NB4 (cell line): ENCODE data around the gene IL17RA.

Experiments
- POLR2A ChIP-seq: IDR thresholded peaks from 2 replicates; pipeline ENCODE4 v1.6.1; 2011; ENCODE audit warnings: mild to moderate bottlenecking; ENCODE audit not compliant: insufficient read length; ENCODE audit errors: extremely low read depth
- TF ChIP-seq, protein P1 (sequence below): IDR thresholded peaks from one replicate; pipeline ENCODE4 v1.5.1; 2012; ENCODE audit warnings: low read depth, low read length

DNA sequence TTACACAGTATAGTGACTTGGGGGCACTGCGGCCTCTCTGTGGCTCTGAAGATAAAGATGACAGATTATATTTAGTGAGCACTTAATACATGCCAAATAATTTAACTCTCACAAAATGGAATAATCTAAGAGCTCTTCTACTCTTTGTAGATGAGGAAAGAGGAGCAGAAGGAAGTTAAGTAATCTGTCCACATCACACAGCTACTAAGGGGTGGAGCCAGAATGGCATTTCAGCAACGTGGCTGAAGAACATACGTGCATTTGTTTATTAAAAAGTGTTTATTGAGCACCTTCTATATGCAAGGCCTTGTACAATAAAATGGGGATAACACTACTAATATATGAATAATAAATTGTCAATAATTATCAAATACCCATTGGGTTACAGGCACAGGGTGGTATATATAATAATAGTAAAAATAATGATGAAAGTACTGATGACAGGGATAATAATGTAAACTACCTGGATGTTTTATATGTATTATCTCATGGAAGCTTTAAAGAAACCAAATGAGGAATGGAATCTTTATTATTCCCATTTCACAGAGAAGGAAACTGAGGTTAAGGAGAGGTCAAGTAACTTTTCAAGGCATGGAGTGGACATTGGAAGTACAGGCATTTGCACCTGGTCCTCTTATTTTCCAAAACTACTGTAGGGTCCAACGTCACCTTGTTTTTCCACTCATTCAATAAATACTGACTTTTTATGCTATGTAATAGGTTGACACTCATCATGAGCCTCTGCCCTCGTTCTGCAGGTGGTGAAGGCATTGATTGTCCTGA lies 38.0 kb upstream of the IL17RA start:
- TF ChIP-seq, protein P1, sequence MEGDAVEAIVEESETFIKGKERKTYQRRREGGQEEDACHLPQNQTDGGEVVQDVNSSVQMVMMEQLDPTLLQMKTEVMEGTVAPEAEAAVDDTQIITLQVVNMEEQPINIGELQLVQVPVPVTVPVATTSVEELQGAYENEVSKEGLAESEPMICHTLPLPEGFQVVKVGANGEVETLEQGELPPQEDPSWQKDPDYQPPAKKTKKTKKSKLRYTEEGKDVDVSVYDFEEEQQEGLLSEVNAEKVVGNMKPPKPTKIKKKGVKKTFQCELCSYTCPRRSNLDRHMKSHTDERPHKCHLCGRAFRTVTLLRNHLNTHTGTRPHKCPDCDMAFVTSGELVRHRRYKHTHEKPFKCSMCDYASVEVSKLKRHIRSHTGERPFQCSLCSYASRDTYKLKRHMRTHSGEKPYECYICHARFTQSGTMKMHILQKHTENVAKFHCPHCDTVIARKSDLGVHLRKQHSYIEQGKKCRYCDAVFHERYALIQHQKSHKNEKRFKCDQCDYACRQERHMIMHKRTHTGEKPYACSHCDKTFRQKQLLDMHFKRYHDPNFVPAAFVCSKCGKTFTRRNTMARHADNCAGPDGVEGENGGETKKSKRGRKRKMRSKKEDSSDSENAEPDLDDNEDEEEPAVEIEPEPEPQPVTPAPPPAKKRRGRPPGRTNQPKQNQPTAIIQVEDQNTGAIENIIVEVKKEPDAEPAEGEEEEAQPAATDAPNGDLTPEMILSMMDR = no peak
- no peak for TF ChIP-seq POLR2A
